ENCODE results near the gene LRP10.
A peak's percentile ranks its signal among the peaks of the same experiment; 100 is the strongest.

LRP10 gene

DNA sequence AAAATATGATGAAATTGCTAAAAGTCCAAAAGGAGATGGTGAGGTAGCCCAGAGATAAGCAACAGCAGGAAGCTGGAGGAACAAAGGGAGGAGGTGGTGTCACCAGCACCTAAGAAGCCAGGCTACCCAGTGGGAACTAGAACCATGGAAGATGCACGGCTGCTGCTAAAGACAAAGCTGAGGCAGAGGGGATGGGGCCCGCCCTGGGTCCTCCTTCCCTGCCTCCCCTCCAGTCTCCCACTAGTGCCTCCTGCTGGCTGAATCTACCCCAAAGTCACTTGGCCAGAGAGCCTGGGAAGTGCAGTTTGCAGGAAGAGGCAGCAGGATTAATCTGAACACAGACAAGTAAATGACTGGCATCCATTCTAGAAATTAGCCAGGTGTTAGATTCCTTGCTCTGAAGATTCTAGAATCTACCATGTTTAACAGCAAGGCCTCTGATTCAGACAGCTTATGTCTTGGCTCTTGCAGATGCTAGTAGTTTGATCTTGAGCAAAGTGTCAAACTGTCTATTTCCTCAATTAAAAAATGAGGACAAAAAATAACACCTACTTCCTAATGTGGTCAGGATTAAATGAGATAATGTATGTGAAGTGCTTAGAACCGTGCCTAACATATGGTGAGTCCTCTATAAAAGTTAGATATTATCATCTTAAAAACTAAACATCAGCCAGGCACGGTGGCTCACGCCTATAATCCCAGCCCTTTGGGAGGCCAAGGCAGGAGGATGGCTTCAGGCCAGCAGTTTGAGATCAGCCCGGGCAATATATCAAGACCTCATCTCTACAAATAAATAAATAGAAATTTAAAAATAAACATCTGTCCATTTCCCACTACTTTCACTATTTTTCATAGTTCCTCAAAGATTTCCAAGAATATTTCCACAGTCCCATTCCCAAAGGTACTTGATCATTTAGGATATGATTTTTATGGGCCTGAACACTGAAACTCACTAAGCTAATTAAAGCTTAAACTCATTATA is 5.8 kb upstream of the LRP10 start:
- Histone ChIP-seq H3K9me3 (ENCODE audit: control insufficient read depth, insufficient read depth, low read length) (no peaks in the 10 kb centered on the region), H3K4me1 (ENCODE audit: insufficient read depth, low read length) (no peaks in the 10 kb centered on the region; the same call in 1 of the 2 replicates), H3K9ac (ENCODE audit: low read depth, low read length) (no peak overlapping the region), H3K36me3 (ENCODE audit: insufficient read depth, low read length) (no peaks in the 10 kb centered on the region)

DNA sequence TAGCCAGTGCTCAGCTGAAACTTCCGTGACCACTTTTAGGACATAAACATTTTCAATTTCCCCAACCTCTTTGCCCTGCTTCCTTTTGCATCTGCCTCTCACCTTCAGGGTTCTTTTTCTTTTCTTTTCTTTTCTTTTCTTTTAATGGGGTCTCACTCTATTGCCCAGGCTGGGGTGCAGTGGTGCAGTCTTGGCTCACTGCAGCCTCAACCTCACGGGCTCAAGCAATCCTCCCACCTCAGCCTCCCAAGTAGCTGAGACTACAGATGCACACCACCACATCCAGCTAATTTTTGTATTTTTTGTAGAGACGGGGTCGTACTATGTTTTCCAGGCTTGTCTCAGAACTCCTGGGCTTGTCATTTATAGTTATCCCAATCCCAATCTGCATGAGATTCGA is 4.7 kb upstream of the LRP10 start:
- Histone ChIP-seq H3K4me1 (ENCODE audit: insufficient read depth, low read length) (no peaks in the 10 kb centered on the region; the same call in 1 of the 2 replicates), H3K9me3 (ENCODE audit: control insufficient read depth, insufficient read depth, low read length) (no peaks in the 10 kb centered on the region), H3K36me3 (ENCODE audit: insufficient read depth, low read length) (no peaks in the 10 kb centered on the region), H3K9ac (ENCODE audit: low read depth, low read length) (no peak overlapping the region)

DNA sequence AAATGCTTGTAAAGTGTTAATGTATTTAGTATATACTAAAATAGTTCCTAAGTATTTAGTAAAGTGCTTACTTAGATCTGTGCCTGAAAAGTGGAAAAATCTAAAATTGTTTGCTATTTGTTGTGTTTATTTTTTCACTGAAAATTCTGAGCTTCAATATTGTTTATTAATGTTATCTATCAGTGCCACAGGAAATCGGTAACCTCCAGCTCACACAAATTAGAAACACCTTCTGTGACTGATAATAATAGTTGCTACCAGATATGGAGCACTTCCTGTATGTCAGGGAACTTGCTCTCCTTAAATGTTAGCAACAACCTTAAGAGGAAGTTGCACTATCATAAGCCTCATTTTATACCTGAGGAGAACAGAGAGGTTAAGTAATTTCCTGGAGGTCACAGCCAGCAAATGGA is 723 bp upstream of the LRP10 start:
- H3K9me3 ChIP-seq (ENCODE audit: control insufficient read depth, insufficient read depth, low read length): no peaks in the 10 kb centered on the region
- no peaks in the 10 kb centered on the region for H3K4me1 ChIP-seq (ENCODE audit: insufficient read depth, low read length)
- H3K36me3 ChIP-seq (ENCODE audit: insufficient read depth, low read length): no peaks in the 10 kb centered on the region; the same call in 1 of the 2 replicates
- H3K9ac ChIP-seq (ENCODE audit: low read depth, low read length): peak overlapping the region; percentile 81

DNA sequence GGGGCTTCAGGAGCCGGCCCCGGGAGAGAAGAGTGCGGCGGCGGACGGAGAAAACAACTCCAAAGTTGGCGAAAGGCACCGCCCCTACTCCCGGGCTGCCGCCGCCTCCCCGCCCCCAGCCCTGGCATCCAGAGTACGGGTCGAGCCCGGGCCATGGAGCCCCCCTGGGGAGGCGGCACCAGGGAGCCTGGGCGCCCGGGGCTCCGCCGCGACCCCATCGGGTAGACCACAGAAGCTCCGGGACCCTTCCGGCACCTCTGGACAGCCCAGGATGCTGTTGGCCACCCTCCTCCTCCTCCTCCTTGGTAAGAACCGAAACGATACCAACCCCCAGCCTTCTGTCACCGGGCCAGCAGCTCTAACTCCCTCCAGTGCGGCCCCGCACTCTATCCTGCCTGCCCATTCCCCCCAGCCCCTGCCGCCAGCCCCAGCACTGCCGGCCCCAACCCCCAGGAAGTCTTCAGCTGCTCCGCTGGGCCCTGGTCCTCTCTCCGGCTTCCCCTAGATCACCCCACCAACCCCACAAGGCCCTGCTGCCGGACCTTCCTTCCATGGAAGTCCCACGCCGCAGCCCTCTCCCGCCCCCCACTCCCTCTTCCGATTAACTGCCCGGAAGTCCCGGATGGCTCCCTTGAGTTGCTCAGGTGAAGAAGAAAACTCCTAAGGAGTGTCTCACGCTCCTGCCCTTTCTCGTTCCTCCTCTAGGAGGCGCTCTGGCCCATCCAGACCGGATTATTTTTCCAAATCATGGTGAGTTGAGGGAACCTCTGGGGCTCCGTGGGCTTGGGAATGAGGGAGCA is 693 bp downstream of the LRP10 start:
- no peaks in the 10 kb centered on the region for H3K4me1 ChIP-seq (ENCODE audit: insufficient read depth, low read length)
- H3K36me3 ChIP-seq (ENCODE audit: insufficient read depth, low read length): no peaks in the 10 kb centered on the region; the same call in 1 of the 2 replicates
- peak overlapping the region; percentile 81 for H3K9ac ChIP-seq (ENCODE audit: low read depth, low read length)
- H3K9me3 ChIP-seq (ENCODE audit: control insufficient read depth, insufficient read depth, low read length): no peaks in the 10 kb centered on the region

DNA sequence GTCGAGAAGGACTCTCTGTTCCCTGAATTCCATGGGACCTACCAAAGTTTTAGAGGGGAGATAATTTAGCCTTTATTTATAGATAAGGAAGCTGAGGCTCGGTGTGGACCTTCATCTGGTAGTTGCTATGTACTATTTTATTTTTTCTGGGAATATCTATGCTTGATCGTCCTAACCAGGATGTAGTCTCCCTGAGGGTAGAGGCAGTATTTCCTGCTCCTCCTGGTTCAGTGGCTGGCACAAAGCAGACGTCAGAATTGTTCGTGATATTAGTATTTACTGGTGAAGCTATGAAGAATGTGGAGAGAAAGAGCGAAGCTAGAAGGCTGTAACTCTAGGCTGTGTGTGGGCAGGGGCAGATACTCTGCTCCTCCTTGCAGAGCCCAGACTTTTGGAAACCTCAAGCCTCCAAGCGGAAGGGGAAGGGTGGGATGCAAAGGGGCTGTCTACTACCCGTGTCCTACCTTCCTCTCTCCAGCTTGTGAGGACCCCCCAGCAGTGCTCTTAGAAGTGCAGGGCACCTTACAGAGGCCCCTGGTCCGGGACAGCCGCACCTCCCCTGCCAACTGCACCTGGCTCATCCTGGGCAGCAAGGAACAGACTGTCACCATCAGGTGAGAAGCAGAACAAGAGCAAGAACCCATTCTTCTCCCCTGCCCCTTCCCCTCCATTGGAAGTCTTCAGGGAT is 1.4 kb downstream of the LRP10 start:
- H3K36me3 ChIP-seq (ENCODE audit: insufficient read depth, low read length): no peaks in the 10 kb centered on the region; the same call in 1 of the 2 replicates
- peak overlapping the region; percentile 43 for H3K9ac ChIP-seq (ENCODE audit: low read depth, low read length)
- H3K9me3 ChIP-seq (ENCODE audit: control insufficient read depth, insufficient read depth, low read length): no peaks in the 10 kb centered on the region
- H3K4me1 ChIP-seq (ENCODE audit: insufficient read depth, low read length): no peaks in the 10 kb centered on the region

DNA sequence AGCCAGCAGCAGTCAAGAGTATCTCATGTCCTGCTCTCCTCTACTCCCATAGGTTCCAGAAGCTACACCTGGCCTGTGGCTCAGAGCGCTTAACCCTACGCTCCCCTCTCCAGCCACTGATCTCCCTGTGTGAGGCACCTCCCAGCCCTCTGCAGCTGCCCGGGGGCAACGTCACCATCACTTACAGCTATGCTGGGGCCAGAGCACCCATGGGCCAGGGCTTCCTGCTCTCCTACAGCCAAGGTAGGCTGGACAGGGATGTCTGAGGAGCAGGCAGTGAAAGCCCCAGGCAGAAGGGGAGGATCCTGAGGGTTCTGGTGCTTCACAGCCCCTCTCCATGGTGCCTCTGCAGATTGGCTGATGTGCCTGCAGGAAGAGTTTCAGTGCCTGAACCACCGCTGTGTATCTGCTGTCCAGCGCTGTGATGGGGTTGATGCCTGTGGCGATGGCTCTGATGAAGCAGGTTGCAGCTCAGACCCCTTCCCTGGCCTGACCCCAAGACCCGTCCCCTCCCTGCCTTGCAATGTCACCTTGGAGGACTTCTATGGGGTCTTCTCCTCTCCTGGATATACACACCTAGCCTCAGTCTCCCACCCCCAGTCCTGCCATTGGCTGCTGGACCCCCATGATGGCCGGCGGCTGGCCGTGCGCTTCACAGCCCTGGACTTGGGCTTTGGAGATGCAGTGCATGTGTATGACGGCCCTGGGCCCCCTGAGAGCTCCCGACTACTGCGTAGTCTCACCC is 3.6 kb downstream of the LRP10 start:
- no peaks in the 10 kb centered on the region for H3K9me3 ChIP-seq (ENCODE audit: control insufficient read depth, insufficient read depth, low read length)
- H3K4me1 ChIP-seq (ENCODE audit: insufficient read depth, low read length): no peaks in the 10 kb centered on the region
- H3K36me3 ChIP-seq (ENCODE audit: insufficient read depth, low read length): no peaks in the 10 kb centered on the region; the same call in 1 of the 2 replicates
- H3K9ac ChIP-seq (ENCODE audit: low read depth, low read length): no peak overlapping the region

DNA sequence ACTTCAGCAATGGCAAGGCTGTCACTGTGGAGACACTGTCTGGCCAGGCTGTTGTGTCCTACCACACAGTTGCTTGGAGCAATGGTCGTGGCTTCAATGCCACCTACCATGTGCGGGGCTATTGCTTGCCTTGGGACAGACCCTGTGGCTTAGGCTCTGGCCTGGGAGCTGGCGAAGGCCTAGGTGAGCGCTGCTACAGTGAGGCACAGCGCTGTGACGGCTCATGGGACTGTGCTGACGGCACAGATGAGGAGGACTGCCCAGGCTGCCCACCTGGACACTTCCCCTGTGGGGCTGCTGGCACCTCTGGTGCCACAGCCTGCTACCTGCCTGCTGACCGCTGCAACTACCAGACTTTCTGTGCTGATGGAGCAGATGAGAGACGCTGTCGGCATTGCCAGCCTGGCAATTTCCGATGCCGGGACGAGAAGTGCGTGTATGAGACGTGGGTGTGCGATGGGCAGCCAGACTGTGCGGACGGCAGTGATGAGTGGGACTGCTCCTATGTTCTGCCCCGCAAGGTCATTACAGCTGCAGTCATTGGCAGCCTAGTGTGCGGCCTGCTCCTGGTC is 4.3 kb downstream of the LRP10 start:
- H3K9ac ChIP-seq (ENCODE audit: low read depth, low read length): no peak overlapping the region

DNA sequence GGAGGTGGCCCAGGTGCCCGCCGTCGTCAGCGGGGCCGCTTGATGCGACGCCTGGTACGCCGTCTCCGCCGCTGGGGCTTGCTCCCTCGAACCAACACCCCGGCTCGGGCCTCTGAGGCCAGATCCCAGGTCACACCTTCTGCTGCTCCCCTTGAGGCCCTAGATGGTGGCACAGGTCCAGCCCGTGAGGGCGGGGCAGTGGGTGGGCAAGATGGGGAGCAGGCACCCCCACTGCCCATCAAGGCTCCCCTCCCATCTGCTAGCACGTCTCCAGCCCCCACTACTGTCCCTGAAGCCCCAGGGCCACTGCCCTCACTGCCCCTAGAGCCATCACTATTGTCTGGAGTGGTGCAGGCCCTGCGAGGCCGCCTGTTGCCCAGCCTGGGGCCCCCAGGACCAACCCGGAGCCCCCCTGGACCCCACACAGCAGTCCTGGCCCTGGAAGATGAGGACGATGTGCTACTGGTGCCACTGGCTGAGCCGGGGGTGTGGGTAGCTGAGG is 5.5 kb downstream of the LRP10 start:
- no peaks in the 10 kb centered on the region for H3K4me1 ChIP-seq (ENCODE audit: insufficient read depth, low read length)
- no peaks in the 10 kb centered on the region for H3K9me3 ChIP-seq (ENCODE audit: control insufficient read depth, insufficient read depth, low read length)
- no peaks in the 10 kb centered on the region; the same call in 1 of the 2 replicates for H3K36me3 ChIP-seq (ENCODE audit: insufficient read depth, low read length)
- no peak overlapping the region for H3K9ac ChIP-seq (ENCODE audit: low read depth, low read length)

More for the DNA sequence above, 4.3 kb downstream of the LRP10 start:
- no peaks in the 10 kb centered on the region; the same call in 1 of the 2 replicates for H3K36me3 ChIP-seq (ENCODE audit: insufficient read depth, low read length)
- H3K9me3 ChIP-seq (ENCODE audit: control insufficient read depth, insufficient read depth, low read length): no peaks in the 10 kb centered on the region
- H3K4me1 ChIP-seq (ENCODE audit: insufficient read depth, low read length): no peaks in the 10 kb centered on the region

DNA sequence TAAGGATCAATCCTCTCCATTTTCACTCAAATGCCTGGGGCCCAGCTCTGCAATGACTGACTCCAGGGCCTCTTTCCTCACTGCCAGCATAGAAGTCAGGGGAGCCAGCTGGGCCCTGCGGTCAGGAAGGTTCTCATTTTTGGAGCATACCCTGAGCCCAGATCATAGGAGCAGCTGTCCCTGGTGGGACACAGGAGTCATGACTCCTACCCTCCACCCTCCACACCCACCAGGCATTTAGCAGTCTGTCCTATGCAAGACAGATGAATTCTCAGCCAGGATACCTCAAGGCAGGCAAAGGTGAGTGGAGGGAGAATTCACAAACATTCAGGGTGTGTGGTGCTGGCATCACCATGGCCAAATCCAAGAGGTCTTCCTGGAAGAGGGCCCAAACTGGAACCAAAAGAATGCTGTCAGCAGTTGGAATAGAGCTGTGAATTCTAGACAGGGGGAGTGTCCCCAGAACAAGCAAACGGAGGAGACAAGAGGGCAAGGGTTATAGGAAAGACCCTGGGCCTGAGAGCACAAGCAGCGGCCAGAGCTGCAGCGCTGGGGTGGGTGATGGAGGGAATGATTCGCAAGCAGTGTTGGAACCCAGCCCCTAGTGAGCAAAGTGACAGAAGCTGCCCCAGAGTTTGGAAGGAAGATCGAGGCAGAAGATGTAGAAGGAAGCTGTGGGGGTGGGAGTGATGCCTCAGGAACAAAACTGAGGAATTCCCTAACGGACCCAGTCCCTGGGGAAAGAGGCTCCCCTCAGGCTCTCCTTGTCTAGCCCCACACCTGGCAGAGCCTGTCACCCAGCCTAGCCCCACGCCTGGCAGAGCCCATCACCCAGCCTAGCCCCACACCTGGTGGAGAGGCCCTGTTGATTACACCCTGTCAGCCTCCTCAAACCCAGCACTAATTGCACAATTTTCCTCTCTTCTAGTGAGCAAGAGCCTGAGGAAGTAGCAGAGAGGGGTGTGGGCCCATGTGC is 7.0 kb downstream of the LRP10 start:
- Histone ChIP-seq H3K36me3 (ENCODE audit: insufficient read depth, low read length) (no peaks in the 10 kb centered on the region; the same call in 1 of the 2 replicates), H3K9ac (ENCODE audit: low read depth, low read length) (no peak overlapping the region), H3K9me3 (ENCODE audit: control insufficient read depth, insufficient read depth, low read length) (no peaks in the 10 kb centered on the region), H3K4me1 (ENCODE audit: insufficient read depth, low read length) (peaks cover 7% of the 10 kb centered on the region; the same call in 1 of the 2 replicates)

DNA sequence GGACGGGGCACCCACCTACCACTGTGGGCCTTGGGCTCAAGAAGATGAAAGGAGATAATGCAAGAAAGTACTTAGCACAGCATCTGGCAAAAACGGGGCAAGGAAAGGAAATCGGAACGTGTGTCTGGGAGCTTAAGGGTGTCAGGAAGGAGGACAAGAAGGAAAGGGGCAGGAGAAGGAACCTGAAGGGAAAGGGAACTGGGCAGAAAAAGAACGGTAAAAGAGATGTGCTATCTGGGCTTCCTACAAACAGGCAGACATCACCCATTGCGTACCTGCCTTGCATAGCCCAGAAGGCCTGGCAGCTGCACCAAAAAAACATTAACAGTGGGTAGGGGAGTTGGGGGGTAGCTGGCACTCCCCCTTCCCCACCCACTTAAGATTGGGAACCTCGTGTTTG is 10.5 kb downstream of the LRP10 start:
- Histone ChIP-seq H3K4me1 (ENCODE audit: insufficient read depth, low read length) (peaks cover 20% of the 10 kb centered on the region; the same call in 1 of the 2 replicates), H3K9ac (ENCODE audit: low read depth, low read length) (no peak overlapping the region), H3K9me3 (ENCODE audit: control insufficient read depth, insufficient read depth, low read length) (no peaks in the 10 kb centered on the region), H3K36me3 (ENCODE audit: insufficient read depth, low read length) (no peaks in the 10 kb centered on the region; the same call in 1 of the 2 replicates)

DNA sequence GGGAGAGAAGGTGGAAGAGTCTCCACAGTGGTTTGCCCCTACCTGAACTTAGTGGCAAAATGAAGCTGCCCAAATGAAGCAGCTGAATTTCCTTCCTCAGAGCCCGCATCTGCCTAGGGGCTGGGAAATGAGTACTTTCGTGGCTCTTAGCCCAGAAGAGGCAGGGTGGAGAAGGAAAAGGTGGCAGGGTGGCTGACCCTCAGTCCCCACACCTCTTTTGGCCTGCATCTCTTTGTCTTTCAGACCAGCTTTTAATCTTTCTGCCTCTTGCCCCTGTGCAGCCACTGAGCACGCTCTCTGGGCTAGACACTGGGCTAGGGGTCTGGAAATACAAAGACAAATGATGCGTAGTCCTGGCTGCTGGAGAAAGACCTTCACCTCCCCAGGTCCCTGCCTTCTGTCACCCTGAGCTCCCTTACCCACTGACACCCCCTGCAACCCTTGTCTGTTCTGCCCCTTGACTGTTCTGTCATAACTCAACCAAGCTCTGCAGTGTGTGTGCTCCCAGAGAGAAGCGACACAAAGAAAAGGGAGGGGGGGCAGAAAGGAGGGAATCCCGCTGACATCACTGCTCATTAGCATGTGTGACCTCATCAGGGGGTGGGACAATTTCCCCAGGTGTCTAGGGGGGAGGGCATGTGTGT is 11.1 kb downstream of the LRP10 start:
- Histone ChIP-seq H3K36me3 (ENCODE audit: insufficient read depth, low read length) (no peaks in the 10 kb centered on the region; the same call in 1 of the 2 replicates), H3K4me1 (ENCODE audit: insufficient read depth, low read length) (peaks cover 22% of the 10 kb centered on the region; the same call in 1 of the 2 replicates), H3K9me3 (ENCODE audit: control insufficient read depth, insufficient read depth, low read length) (no peaks in the 10 kb centered on the region), H3K9ac (ENCODE audit: low read depth, low read length) (peak overlapping the region; percentile 26)

All from ES-I3 (cell line).